Heart left ventricle (tissue), 16 donors: Measurements from ENCODE around the gene DOCK1. TPM values are rescaled to one million over a fixed set of nuclear protein-coding genes. Genes with fewer than 3 reads are reported as not detected.
A peak's percentile ranks its signal among the peaks of the same experiment; 100 is the strongest.

Experiments used
- ATAC-seq, 4 donors: fragments of 200-7000 bp; cut with Tn5 transposase; one replicate each; pipeline ENCODE4 v1.9.1; 2020 to 2022; ENCODE audit warnings: moderate library complexity in 4 of 4, mild to moderate bottlenecking in 3 of 4, moderate number of reproducible peaks in 1 of 4
- DNase-seq, 5 donors: peaks; one replicate each; pipeline ENCODE4 v3.0.0-alpha.2; 2020
- H3K27ac ChIP-seq, 12 donors: fragments of 200-600 bp; sonication (generic) in 4 of 12; one replicate each; pipeline versions ENCODE4 v1.5.0 to v1.8.0; 2016 to 2022; ENCODE audit warnings: mild to moderate bottlenecking in 2 of 12
- H3K27me3 ChIP-seq, 9 donors: fragments of 200-600 bp; sonication (generic) in 2 of 9; one replicate each; pipeline versions ENCODE4 v1.5.1 to v1.8.0; 2016 to 2022; ENCODE audit warnings: mild to moderate bottlenecking in 3 of 9
- H3K36me3 ChIP-seq, 9 donors: fragments of 200-600 bp; sonication (generic) in 2 of 9; one replicate each; pipeline versions ENCODE4 v1.5.0 to v1.8.0; 2018 to 2022; ENCODE audit warnings: mild to moderate bottlenecking in 2 of 9
- H3K4me1 ChIP-seq, 12 donors: fragments of 200-600 bp; sonication (generic) in 4 of 12; one replicate each; pipeline versions ENCODE4 v1.5.0 to v1.8.0; 2016 to 2022; ENCODE audit warnings: mild to moderate bottlenecking in 3 of 12
- H3K4me3 ChIP-seq, 12 donors: fragments of 200-600 bp; sonication (generic) in 4 of 12; one replicate each; pipeline versions ENCODE4 v1.5.0 to v1.8.0; 2017 to 2022; ENCODE audit warnings: mild to moderate bottlenecking in 9 of 12, moderate library complexity in 4 of 12
- H3K9me3 ChIP-seq, 12 donors: fragments of 200-600 bp; sonication (generic) in 4 of 12; one replicate each; pipeline versions ENCODE4 v1.5.0 to v1.8.0; 2016 to 2022; ENCODE audit warnings: mild to moderate bottlenecking in 1 of 12
- CTCF ChIP-seq, 12 donors: fragments of 200-600 bp; sonication (generic) in 4 of 12; IDR thresholded peaks; one replicate each; pipeline versions ENCODE4 v1.5.0 to v1.8.0; 2018 to 2022; ENCODE audit warnings: antibody characterized with exemption in 12 of 12, mild to moderate bottlenecking in 5 of 12
- POLR2A ChIP-seq, 2 donors: fragments of 450-650 bp; IDR thresholded peaks; one replicate each; pipeline ENCODE4 v1.6.1; 2017; ENCODE audit warnings: antibody characterized with exemption in 2 of 2, mild to moderate bottlenecking in 2 of 2, moderate library complexity in 2 of 2
- WGBS, 4 donors: extraction: QIAGEN DNeasy Blood & Tissue Kit in 2 of 4; methylation state at CpG; one replicate each; pipeline versions ENCODE4 v1.1.5 to v1.1.7; 2013 to 2018; 5-methylcytosine and 5-hydroxymethylcytosine counted together
- intact Hi-C, 10 donors: fragments of 100-400 bp; cut with DNase I; formaldehyde crosslinking; loops; one replicate each; pipeline versions ENCODE4 v1.11.1 to v1.14.2; 2022
- polyA plus RNA-seq, 2 donors: library from polyadenylated mRNA; stranded (reverse); fragments of 200-250 nt; gene quantifications; one replicate each; pipeline ENCODE4 v1.2.3, GENCODE V29; 2013
- total RNA-seq, 9 donors: library from RNA; depleted of rRNA in 2 of 9; stranded (reverse); fragments of >200 nt in 2 of 9; fragmentation: NEBNext Ultra II Directional in 3 of 9; extraction: Animal tissue kit (Norgen Biotek cat#: 25700) in 3 of 9; gene quantifications; one replicate each; pipeline versions ENCODE4 v1.1.0 to v1.2.4, GENCODE V29; 2016 to 2023
- donor health status: ischemic (EF 13 %, LVEDD 7.1; RV severe dilation, severe dysfunction).
- donor health status: healthy with polysubstance abuse.
- donor health status: DM: no; HTN: yes; CAD: no.
- donor health status: DM: no; HTN: no; CAD: no.
- donor health status: ischemic (EF 25% LVEDD 6.9; RV normal size, moderate dysfunction).
- donor health status: ischemic (EF 25% LVEDD 5.7; RV mildly dilated, moderate dysfunction).
- donor health status: healthy.
- donor health status: DM: yes; HTN: yes; CAD: no.
- donor health status: ischemic (EF 35%, LVEDD 5.7; RV mildly dilated, moderate dysfunction).
- donor health status: nonischemic (EF 11% LVEDD 7.7; RV severe dilation, severe dysfunction).
- donor health status: DM: yes; HTN: yes; CAD: no.
- donor health status: PGD.
- donor health status: ischemic (EF 29% LVEDD 5.4; RV normal size, mild dysfunction).
- donor health status: nonischemic (EF 23%, LVEDD 6.1; RV moderate dilation, normal function).

Gene DOCK1
- total and polyA plus RNA-seq, 11 donors, result 5.0 to 31.6 (median 18.6) TPM

- ATAC-seq, result no peak
- no peak overlapping the region for H3K4me3 ChIP-seq
- DNase-seq, result no peak
- no peaks in the 10 kb centered on the region for H3K27me3 ChIP-seq
- WGBS, 4 donors, result 82 to 93% (median 90%) methylated on average over 6 to 8 of the region's 8 CpGs
- H3K27ac ChIP-seq, result no peak overlapping the region
- intact Hi-C loops, result no loop called here
- peaks cover 0 to 78% (median 54%) of the 10 kb centered on the region in 9 donors for H3K36me3 ChIP-seq
- no peak for TF ChIP-seq POLR2A (IDR thresholded peaks at IDR 0.05)
- TF ChIP-seq CTCF (IDR thresholded peaks at IDR 0.05), result no peak
- no peaks in the 10 kb centered on the region for H3K4me1 ChIP-seq
- H3K9me3 ChIP-seq, result no peaks in the 10 kb centered on the region
Observed at GRCh38 chr10:127423218-127423915, 518.1 kb downstream of the DOCK1 start.

GRCh38 chr10:127424594-127425264 lies 519.5 kb downstream of the DOCK1 start:
- DNase-seq (peak in 1 of 5 donors; percentile 55), ATAC-seq (peak in 3 of 4 donors; percentile 48 to 64 (median 62))
- TF ChIP-seq CTCF (IDR thresholded peaks at IDR 0.05) (no peak), POLR2A (IDR thresholded peaks at IDR 0.05) (no peak)
- intact Hi-C loops, result no loop called here
- peaks cover 0 to 65% (median 45%) of the 10 kb centered on the region in 9 donors for H3K36me3 ChIP-seq
- H3K27me3 ChIP-seq, result no peaks in the 10 kb centered on the region
- H3K4me1 ChIP-seq, result no peaks in the 10 kb centered on the region
- WGBS, 4 donors, result 67 to 81% (median 77%) methylated on average over 12 of the region's 12 CpGs
- no peak overlapping the region for H3K27ac ChIP-seq
- no peaks in the 10 kb centered on the region for H3K9me3 ChIP-seq
- no peak overlapping the region for H3K4me3 ChIP-seq

GRCh38 chr10:127426746-127427145 lies 521.5 kb downstream of the DOCK1 start:
- Histone ChIP-seq H3K4me3 (no peak overlapping the region), H3K27ac (no peak overlapping the region), H3K27me3 (no peaks in the 10 kb centered on the region), H3K4me1 (no peaks in the 10 kb centered on the region), H3K36me3 (peaks cover 0 to 56% (median 28%) of the 10 kb centered on the region in 9 donors), H3K9me3 (no peaks in the 10 kb centered on the region)
- TF ChIP-seq POLR2A (IDR thresholded peaks at IDR 0.05), result no peak
- no peak for DNase-seq
- 88 to 97% (median 96%) methylated on average over 2 to 4 of the region's 4 CpGs for WGBS, 4 donors
- intact Hi-C loops, result no loop called here
- peak in 1 of 4 donors; percentile 27 for ATAC-seq

GRCh38 chr10:127427926-127428325 lies 522.7 kb downstream of the DOCK1 start:
- TF ChIP-seq POLR2A (IDR thresholded peaks at IDR 0.05) (no peak), CTCF (IDR thresholded peaks at IDR 0.05) (no peak)
- ATAC-seq, result no peak
- intact Hi-C loops, result no loop called here

More at GRCh38 chr10:127427926-127428325, 522.7 kb downstream of the DOCK1 start:
- WGBS, 4 donors, result 96 to 99% (median 97%) methylated on average over 6 of the region's 6 CpGs
- H3K27me3 ChIP-seq, result no peaks in the 10 kb centered on the region
- H3K4me3 ChIP-seq, result no peak overlapping the region
- no peak overlapping the region for H3K27ac ChIP-seq
- H3K9me3 ChIP-seq, result no peaks in the 10 kb centered on the region
- H3K36me3 ChIP-seq, result peaks cover 0 to 58% (median 28%) of the 10 kb centered on the region in 9 donors
- no peak for DNase-seq
- H3K4me1 ChIP-seq, result no peaks in the 10 kb centered on the region
